ENCODE results near the gene SLC2A11. TPM values are rescaled to one million over a fixed set of nuclear protein-coding genes. Genes with fewer than 3 reads are reported as not detected.
"Not testable (repeated sequence)": the region's sequence is repeated elsewhere in the genome, so short reads cannot be mapped to it uniquely, and the experiment has no call there.

The SLC2A11 gene
- total RNA-seq, 1 donor from 2014 or later, result 13.2 TPM

DNA sequence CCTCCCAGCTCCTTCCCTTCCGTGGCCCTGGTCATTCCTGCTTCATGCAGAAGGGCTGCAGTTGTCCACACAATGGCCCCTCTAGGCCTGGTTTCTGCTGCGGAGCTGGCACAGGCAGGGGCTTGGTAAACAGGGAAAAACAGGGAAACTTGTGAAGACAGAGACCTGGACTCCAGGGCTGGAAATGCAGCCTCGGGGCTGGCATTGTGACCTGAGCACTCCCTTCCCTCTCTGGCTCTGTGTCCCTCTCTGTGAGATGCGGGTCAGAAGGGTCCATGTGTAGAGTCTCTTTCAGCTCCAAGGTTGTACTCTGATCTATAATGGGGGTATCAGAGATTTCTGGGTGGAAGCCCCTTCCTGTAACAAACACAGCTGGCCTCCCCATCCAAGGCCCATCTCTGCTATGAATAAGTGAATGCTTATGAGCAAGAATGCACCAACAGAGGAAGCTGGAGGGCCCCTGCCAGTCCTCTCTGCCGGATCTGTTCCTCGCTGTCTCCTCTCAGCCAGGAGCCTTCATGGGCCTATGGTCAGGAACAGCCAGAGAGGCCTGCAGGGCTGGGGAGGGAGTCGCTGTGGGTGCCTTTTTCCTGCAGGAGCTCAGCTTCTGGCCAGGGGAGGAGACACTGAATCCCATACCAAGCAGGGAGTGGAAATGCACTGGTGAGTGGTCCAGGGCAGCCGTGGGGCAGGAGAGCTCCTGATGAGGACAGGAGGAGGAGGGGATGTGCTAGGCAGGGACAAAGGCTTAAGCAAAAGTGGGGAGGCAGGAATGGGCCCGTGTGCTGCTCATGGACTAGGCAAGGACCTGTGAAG, 12.2 kb upstream of the SLC2A11 start:
- no peak for DNase-seq (ENCODE audit: low read depth)

DNA sequence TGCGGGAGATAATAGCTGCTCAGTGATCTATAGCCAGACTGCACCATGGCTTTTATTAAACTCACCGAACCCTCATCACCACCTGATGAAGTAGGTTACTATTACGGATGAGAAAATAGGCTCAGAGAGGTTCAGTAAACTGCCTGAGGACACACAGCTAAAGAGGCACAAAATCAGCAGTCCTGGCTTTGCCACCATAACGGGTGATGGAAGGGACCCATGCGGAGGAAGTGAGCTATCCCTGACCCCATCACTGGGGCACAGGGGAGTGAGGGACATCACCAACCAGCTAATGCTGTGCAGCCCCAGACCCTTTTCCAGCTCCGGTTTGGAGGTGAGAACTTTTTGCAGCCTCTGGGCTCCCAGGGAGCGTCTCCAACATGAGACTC, 11.6 kb upstream of the SLC2A11 start:
- no peak for DNase-seq (ENCODE audit: low read depth)

DNA sequence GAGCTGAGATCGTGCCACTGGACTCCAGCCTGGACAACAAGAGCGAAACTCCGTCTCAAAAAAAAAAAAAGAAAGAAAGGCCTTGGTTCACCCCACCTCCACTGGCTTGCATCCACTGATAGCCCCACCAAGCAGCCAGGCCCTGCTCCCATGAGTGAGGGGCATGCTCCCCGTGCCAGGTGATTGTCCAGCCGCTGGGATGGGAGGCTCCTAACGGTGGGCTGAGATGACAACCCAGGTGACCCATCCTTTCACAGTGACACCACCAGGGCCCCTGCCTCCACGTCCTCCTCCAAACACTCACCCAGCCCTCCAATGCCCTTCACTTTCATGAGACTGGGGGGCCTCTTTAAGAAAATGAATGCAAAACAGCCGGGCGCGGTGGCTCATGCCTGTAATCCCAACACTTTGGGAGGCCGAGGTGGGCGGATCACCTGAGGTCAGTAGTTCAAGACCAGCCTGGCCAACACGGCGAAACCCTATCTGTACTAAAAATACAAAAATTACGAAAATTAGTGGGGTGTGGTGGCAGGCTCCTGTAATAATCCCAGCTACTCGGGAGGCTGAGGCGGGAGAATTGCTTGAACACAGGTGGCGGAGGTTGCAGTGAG, 10.3 kb upstream of the SLC2A11 start:
- no peak for DNase-seq (ENCODE audit: low read depth)

DNA sequence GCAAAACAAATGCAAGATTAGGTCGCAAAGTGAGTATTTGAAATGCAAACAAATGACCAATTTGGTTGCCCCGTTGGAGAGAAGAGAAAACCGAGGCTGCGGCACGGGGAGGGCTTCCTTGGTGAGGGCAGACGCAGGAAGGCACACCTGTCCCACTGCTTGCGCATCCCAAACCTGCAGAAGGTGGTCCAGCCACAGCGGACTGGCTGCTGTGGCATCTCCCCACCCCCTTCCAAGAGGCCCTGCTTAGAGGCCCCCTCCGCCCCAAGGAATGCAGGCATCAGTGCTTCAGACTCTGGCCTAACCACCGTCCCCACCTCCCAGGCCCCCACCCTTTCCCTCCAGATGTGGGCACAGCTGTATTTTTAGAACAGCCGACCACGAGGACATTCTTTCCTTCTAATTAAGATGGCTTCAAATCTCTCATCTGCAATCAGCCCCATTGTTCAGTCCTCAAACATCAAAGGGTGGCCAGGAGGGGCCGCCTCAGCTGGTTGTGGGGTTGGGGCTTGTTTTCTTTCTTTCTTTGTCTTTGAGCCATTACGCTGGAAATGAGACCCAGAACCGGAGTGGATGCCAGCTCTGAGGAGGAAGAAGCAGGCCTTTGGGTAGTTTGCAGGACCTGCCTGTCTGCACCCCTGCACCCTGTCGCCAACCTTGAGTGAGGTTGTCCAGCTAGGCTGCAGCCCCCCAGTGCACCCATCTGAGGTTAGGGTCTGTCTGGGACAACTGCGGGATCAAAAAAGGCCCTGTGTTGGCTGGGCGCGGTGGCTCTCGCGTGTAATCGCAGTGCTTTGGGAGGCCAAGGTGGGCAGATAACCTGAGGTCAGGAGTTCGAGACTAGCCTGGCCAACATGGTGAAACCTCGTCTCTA, 9.4 kb upstream of the SLC2A11 start:
- DNase-seq (ENCODE audit: low read depth), result no peak

DNA sequence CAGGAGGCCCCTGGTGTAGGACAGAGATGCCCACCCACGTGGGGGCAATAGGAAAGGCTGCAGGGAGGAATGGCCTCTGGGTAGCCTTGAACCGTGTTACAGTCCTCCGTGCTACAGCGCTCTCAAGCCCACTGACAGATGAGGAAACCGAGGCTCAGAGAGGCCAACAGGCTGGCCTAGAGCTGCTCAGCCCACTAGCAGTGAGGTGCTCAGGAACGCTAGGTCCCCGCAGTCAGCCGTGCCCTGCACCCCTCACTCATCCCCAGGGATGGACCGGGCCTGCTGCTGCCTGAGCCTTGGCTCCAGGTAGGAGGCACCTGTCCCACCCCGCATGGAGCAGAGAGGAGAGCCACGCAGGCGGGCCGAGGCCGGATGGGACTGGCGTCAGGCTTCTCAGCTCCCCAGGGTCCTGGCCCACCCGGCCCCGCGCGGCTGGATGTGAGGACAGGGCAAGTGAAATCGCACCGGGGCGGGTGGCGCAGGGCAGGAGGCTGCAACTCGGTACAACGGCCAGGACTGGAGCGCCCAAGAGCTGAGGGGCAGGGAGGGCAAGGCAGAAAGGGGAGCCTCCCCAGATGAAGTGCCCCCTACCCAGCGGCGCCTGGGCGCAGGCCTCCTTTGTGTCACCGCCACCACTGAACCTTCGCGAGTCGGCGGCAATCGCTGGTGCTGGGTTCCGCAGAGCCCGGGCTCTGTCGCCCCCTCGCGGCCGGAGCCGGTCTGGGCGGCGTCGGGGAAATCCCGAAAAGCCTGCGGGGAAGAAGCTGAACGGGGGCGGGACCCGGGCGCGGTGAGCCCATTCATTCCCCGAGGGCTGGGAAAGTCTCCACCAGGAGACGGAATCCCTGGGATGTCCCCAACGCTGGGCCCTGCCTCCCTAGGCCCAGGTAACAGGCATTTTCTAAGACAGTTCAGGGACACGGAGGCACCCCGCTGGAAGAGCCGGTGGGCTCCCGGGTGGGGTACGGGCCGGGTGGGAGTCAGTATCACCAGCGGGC, 8.4 kb upstream of the SLC2A11 start:
- DNase-seq (ENCODE audit: low read depth), result peak; percentile 73

DNA sequence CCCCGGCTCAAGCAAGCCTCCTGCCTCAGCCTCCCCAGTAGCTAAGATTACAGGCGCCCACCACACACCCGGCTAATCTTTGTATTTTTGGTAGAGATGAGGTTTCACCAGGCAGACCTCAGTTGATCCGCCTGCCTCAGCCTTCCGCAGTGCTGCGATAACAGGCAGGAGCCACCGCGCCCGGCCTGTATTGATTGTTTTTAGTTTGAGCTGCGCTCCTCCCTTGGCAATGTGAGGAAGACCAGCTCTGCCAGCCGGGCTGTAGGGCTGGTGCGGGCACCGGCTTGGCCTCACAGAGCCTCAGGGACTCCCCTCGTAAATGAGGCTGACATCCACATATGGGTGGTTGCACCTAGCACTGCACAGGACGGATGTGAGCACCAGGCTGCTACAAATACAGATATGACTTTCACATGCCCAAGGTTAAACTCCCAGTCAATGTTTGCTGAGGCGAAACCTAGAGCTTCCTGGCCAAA, 7.5 kb upstream of the SLC2A11 start:
- DNase-seq (ENCODE audit: low read depth), result no peak

DNA sequence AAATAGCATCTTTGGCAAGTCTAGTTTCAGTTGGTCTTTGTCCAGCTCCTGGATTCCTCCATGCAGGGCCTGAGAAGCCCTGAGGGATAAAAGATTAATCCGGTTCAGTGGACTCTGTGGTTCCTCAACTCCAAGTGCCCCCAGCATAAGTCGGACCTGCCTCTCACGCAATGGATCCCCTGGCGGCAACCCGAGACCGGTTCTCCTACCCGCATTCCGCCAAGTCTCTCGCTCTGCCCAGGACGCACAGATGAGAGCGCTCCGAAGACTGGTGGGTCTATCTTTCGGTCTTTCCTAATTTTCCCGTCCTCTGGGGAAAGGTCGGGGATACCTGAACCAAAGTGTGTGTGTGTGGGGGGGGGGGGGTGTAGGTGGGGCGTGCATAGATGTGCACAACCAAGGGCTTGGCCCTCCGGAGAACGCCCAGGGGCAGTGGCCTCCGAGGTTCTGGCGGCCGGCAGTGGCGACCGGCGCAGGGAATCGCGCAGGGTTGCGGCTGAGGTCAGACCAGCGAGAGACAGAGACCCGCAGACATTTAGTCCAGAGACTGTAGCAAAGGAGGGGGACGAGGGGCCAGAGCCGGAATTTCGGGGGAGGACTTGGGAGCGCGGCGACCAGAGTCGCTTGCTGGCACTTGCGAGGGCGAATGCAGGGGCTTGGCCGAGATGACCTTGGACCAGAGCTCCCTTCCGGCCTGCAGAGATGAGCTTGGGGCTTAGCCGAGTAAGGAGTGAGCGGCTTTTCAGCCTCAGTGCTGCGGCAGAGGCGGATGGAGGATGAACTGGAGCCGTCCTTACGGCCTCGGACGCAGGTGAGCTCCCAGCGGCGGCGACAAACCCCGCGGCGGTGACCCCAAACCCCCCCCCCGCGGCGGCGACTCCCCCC, 712 bp upstream of the SLC2A11 start:
- peak; percentile 35 for DNase-seq (ENCODE audit: low read depth)

DNA sequence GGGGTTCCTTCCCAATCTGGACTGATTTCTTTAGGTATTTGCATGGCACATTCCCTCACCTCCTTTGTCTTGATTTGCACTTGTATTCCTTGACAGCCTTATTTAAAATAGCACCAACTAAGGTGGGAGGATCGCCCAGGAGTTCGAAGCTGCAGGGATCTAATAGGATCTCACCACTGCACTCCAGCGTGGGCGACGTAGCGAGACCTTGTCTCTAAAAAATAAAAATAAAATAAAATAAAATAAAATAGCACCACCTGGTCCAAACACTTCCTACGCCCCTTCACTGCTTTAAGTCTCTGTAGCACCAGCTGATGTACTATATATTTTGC, 775 bp downstream of the SLC2A11 start:
- DNase-seq (ENCODE audit: low read depth), result no peak

DNA sequence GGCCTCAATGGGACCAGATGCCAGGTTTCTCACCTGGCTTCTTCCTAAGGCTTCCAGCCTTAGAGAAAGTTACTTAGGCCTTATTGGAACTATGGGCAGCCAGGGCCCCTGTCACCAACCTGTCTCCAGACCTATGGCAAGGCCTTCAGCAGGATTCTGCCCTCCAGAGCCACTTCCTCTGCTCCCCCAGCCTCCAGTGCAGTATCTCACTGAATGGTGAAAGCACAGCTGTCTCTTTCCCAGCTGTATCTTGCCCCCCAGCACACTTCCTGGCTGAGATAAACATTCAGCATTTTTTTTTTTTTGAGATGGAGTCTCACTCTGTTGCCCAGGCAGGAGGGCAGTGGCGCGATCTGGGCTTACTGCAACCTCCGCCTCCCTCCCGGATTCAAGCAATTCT, 1.5 kb downstream of the SLC2A11 start:
- no peak for DNase-seq (ENCODE audit: low read depth)

DNA sequence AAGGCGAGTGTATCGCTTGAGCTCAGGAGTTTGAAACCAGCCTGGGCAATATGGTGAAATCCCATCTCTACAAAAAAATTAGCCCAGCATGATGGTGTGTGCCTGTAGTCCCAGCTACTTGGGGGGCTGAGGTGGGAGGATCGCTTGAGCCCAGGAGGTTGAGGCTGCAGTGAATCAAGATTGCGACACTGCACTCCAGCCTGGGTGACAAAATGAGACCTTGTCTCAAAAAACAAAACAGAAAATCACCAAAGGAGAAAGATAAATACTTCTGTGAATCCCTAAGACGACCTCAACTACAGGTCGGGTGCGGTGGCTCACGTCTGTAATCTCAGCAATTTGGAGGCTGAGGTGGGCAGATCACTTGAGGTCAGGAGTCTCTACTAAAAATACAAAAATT, 2.5 kb downstream of the SLC2A11 start:
- DNase-seq (ENCODE audit: low read depth), result not testable (repeated sequence)

DNA sequence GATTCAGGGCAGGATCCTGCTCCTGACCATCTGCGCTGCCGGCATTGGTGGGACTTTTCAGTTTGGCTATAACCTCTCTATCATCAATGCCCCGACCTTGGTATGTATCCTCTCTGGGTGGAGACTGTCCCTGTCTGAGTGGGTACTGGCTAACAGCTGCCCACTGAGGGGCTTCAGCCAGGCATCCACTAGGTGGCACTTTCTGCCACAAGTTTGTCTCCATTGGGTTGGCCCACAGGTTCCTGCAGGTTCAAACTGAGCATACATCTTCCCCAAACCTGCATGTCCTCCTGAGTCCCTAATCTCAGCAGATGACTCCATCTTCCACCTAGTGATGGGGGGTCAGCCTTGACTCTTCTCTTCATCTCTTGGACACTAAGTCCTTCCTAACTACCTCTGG, 4.4 kb downstream of the SLC2A11 start:
- DNase-seq (ENCODE audit: low read depth), result peak; percentile 51

DNA sequence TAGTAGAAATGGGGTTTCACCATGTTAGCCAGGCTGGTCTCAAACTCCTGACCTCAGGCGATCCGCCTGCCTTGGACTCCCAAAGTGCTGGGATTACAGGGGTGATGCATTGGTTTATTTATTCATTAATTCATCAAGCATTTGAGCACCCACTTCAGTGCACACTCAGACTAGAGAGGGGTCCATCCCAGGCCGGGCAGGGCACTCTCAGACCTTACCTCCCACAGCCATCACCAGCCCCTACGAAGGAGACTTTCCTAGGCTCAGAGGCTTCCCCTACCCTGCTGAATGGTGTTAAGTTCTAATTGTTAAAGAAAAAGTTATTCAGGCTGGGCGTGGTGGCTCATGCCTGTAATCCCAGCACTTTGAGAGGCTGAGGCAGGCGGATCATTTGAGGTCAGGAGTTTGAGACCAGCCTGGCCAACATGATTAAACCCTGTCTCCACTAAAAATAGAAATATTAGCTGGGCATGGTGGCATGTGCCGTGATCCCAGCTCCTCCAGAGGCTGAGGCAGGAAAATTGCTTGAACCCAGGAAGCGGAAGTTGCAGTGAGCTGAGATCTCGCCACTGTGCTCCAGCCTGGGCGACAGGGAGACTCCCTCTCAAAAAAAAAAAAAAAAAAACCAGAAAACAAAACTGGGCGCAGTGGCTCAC, 7.0 kb downstream of the SLC2A11 start:
- peak; percentile 51 for DNase-seq (ENCODE audit: low read depth)

DNA sequence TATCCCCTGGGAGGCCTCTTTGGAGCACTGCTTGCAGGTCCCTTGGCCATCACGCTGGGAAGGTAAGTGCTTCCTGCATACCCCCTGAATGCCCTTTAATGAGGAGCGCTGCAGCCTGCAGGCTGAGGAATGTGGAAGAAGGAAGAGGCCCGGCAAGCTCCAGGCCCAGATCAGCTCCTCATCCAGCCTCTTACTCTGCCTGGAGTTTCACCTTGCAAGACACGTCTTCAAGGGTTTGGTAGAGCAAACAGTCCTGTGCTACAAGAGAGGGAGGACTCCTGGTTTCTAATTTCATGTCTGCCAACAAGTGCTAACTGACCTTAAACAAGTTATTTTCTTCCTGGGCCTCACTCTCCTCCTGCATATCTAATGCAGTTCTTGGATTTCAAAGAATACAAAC, 10.9 kb downstream of the SLC2A11 start:
- DNase-seq (ENCODE audit: low read depth), result no peak

DNA sequence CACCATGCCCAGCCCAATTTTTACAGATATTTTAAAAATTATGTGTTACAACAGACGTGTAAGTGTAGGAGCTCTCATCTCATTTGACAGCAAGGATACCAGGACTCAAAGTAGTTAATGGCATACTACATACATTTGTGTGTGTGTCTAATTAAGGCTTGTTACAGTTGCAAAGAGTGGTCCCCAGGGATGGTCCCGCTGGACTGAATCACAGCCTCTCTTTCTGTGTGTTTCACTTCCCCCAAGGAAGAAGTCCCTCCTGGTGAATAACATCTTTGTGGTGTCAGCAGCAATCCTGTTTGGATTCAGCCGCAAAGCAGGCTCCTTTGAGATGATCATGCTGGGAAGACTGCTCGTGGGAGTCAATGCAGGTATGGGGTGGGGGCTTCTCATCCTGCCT, 17.2 kb downstream of the SLC2A11 start:
- no peak for DNase-seq (ENCODE audit: low read depth)

DNA sequence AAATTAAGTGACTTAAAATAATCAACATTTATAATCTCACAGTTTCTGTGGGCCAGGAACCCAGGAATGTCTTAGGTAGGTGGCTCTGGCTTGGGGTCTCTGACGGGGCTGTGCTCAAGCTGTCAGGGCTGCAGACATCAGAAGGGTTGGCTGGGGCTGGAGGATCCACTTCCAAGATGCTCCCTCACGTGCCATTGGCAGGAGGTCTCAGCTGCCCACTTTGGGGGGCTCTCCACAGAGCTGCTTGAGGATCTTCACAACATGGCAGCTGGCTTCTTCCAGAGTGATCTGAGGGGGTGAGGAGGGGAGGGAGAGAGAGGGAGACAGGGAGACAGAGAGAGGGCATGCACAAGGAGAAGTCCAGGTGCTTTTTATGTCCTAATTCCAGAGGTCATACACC, 18.1 kb downstream of the SLC2A11 start:
- no peak for DNase-seq (ENCODE audit: low read depth)

DNA sequence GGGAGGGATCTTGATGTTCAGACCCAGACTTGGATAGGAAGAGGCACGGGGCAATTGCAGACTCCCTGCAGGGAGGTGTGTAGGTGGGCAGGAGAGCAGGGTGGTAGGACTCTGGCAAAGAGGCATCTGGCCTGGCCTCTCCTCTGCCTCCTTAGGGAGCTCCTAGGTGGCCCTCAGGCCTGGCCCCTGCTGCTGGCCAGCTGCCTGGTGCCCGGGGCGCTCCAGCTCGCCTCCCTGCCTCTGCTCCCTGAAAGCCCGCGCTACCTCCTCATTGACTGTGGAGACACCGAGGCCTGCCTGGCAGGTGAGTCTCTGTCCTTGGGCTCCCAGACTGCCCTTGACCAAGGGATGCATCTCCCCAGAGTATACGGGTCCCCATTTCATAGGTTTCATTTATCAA, 19.9 kb downstream of the SLC2A11 start:
- DNase-seq (ENCODE audit: low read depth), result no peak

DNA sequence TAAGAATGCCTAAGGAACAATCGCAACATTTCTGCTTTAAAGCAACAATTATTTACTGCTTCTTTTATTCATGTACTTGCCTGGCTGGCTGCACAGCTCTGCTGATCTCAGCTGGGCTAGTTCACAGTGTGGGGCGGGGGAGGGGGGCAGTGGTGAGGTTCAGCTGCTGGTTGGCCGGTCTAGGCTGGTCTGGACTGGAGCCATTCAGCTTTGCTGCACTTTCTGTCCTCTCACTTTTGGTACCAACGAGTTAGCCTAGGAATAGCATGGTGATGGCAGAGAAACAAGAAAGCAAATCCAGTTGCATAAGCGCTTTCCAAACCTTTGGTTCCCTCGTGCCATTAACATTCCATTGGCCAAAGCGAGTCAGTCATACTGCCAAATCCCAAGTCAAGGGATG, 20.5 kb downstream of the SLC2A11 start:
- DNase-seq (ENCODE audit: low read depth), result peak; percentile 50

DNA sequence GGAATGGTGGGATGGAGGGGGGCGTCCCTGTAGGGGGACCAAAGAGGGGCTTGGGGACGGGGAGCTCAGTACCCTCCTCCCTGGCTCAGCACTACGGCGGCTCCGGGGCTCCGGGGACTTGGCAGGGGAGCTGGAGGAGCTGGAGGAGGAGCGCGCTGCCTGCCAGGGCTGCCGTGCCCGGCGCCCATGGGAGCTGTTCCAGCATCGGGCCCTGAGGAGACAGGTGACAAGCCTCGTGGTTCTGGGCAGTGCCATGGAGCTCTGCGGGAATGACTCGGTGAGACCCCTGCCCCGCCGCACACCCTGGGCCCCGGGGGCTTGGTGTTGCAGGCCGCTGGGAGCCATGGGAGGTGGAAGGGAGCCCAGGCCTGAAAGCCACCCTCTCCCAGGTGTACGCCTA, 24.7 kb downstream of the SLC2A11 start:
- DNase-seq (ENCODE audit: low read depth), result no peak

DNA sequence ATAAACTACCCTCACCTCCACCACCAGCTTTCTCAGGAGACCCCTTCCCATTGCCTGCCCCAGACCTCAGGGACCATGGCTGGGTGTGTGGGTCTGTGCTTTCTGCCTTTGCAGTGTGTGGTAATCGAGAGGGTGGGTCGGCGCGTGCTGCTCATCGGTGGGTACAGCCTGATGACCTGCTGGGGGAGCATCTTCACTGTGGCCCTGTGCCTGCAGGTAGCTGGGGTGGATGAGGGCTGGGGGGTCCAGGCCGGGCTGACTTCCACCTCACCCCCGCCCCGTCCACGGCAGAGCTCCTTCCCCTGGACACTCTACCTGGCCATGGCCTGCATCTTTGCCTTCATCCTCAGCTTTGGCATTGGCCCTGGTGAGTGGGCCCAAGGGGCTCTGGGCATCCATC, 26.0 kb downstream of the SLC2A11 start:
- DNase-seq (ENCODE audit: low read depth), result no peak

All from myocyte (in vitro differentiated cells).